ENCODE measurements around the gene PGAP1. TPM values are rescaled to one million over a fixed set of nuclear protein-coding genes. Genes with fewer than 3 reads are reported as not detected.

Gene PGAP1
- total RNA-seq, 1 experiment from 2014 or later = 6.1 TPM

Other genes with a start within 250 kb of the PGAP1 start
- 42.6 and 59.6 TPM in 2 replicates for gene GTF3C3, start 127.0 kb downstream of the PGAP1 start, total RNA-seq (2014; rRNA removed; shearing (Covaris generic))
- gene C2orf66, start 117.4 kb downstream of the PGAP1 start, total RNA-seq (2014; rRNA removed; shearing (Covaris generic)) = not detected in 2 replicates

All from H7 (cell line).